NCI-H226 (cell line): Measurements from ENCODE around the gene ECE1.

ENCODE experiments used
- DNase-seq: peaks from one replicate; pipeline ENCODE4 v3.0.0-alpha.2; 2015

ECE1 gene

DNA sequence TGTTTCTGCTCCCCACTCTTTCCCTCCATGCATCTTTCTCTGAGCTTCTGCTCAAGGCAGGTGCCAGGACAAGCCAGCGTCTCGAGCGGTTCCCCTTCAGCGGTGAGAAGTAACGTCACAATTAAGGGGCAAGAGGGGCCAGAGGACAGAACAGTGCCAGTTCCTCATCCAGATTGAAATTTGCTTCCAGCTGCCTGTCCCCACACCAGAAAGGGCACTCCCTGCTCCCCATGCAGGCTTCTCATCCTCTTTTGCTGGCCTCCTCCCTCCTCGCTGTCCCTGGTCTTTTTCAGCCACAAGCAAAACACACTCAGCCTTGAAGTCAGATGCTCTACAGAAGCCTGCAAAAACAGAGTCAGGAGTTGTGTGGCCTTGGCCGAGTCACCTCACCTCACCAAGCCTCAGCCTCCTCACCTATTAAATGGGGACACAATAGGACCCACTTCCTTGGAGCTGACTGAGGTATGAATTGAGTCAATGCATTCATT lies 35.0 kb upstream of the ECE1 start:
- no peak for DNase-seq

DNA sequence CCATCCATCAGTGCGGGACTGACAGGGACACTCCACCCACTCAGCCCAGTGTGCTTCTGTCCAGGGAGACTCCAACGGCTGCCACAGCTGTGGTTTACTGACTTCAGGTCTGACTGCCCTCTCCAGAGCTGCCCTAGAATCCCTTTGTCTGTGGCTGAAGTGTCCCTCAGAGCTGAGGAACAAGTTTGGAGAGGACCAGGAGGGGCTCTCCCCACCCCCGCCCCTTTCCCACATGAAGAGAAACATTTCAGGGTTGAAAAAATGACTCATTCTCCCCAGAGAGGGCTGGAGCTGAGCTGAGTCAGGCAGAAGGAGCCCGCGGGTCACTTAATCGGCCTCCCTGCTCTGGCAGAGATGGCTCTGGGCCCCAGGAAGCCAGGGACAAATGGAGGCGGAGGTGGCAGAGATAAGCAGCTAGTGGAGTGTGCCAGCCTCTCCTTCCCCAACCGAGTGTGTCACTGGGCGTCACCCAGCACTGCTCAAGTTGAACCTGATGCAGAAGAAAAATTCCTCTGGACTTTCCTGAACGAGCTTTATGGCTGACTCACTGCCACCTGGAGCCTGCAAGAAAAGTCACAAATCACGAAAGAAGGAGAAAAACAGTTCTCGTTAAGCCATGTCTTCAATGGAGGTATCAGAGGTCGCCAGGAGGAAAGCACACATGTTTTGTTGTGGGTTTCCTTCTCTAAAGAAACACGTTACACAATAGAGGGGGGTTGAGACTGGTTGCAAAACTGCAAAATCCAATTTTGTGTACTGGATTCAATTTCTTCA lies 34.3 kb upstream of the ECE1 start:
- DNase-seq, result peak; percentile 67

DNA sequence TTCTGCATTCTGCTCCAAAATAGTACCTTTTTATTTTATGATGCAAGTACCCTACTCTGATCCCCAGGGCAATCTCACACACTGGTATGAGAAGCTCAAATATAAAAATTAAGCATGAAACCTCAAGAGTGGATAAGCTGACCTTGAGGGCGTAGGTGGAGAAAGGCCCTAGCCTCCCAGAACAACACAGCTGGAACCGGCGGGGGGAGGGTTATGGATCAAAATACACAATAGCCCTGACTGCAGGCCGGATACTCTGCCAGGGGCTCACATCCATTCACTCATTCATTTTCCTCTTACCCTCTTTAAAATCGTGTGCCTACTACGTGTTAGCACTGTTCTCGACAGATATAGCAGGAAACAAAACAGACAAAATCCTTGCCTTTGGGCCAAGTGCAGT lies 32.8 kb upstream of the ECE1 start:
- DNase-seq, result no peak

DNA sequence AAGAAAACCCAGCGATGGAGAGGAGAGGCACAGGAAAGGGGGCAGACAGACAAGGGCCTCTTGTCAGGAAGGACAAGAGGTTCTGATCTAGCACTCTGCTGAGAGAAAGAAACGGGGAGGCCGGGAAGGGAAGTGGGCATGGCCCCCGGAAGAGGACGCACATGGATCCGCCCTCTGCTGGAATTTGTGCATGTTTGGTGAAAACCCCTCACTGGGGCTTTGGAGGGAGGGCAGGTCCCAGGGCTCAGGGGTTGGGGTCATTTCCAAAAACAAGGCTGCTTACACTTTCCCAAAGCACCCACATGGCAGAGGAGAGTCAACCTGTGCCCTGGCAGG lies 32.4 kb upstream of the ECE1 start:
- no peak for DNase-seq

DNA sequence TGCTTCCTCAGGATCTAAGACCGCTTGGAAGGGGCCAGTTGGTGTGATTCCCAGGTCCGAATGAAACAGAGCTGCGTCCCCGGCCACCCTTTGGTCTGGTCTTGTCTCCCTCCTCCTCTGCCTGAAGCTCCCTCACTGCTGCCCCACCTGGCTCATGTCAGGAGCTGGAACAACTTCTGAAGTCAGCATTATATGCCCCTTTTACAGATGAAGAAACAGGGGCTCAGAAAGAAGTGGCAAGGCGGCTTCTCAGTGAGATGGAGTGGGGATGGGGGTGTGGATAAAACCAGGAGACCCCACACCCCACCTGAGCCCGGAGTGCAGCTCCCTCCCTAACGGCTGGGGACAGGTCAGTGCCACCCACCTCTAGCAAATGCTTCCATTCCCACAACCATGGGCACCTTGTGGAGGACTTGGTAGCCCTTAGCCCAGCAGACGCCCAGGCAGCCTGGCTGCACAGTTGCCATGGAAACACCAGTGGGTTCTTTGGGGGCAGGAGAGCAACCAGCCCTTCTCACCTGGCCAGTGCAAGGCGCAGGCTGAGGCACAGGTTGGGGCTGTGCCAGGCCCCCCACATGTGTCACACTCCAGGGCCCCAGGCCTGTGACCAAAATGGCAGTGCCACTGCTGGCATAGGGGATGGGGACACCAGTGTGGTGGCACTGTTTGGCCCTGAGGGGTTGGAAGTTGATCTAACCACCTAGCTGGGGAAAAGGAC lies 31.9 kb upstream of the ECE1 start:
- no peak for DNase-seq

DNA sequence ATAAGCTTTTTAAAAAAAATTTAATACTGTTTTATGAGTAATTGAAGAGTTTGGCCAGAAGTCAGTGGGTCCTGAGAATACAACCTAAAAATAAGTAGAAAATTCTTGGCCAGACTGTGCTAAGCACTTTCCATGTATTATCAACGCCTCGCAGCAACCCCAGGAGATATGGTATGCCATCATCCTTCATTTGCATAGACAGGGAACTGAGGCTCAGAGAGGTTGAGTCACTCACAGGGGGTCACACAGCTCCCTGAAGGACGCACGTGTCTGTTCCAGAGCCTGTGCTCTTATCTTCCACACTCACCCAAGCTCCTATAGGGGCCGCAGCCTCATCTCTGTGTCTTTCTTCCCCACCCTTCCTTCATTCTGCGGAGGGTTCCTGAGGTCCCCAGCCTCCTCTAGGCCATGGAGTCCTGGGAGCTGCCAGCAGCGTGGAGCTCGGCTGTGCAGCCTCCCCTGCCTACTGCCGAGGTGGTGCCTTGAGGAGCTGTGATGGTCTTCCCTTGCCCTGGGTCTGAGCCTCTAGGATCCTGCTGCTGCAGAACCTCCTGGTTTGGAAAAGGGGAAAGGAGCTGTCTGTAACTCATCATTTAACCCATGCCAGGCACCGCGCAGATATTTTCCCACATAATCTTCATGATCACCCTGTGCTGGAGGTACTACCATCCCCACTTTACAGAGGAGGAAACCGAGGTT lies 30.3 kb upstream of the ECE1 start:
- DNase-seq, result no peak

DNA sequence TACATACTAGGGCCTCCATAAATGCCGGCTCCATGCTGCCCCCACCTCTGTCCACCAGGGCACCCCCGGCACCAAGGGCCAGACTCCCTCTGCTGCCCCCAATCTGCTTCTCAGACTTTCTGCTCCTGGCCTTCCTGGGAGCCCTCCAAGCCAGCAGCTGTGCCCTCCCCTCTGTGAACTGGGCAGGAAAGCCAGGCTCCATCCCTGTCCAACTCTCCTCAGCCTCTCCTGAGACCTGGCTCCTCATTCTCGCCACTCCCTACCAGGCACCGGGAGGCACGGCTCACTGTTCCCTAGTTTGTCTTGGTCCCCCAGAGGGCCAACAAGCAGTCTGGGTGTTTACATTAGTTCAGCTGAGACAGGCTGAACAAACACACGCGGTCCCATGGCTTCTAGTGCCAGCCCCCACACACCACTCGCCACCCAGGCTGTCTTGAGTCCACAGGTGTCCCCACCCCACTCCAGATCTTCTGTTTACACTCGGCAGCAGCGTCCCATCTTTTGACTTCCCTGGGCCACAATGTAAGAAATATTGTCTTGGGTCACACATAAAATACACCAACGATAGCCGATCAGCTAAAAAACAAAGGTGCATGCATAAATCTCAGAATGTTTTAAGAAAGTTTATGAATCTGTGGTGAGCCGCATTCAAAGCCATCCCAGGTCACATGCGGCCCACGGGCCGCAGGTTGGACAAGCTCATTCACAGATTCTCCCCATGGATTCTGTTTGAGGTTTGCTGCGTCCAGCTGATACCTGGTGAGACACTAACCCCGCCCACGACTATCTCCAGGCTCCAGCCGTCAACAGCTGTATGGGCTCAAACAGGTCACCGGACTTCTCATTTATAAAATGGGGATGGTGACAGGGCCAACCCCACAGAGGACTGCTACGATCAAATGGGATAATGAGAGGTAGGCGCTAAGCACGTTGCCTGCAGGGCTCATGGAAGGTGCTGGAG lies 29.5 kb upstream of the ECE1 start:
- DNase-seq, result no peak

DNA sequence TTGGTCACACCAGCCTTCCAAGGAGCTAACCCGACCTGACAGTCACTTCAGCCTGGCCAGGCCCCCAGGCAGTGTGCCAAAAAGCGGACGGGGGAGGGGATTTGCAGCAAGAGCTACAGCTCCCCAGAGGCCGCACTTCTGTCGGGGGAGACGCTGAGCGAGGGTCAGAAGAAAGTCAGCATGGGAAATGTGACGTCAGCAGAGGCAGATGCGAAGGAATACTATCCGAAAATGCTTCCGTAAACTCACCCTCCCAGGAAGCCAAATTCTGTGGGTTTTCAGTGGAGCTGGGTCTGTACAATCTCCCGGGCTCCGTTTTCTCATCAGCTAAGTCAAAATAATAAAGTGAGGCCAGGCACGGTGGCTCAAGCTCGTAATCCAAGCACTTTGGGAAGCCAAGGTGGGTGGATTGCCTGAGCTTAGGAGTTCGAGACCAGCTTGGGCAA lies 28.5 kb upstream of the ECE1 start:
- DNase-seq, result no peak

DNA sequence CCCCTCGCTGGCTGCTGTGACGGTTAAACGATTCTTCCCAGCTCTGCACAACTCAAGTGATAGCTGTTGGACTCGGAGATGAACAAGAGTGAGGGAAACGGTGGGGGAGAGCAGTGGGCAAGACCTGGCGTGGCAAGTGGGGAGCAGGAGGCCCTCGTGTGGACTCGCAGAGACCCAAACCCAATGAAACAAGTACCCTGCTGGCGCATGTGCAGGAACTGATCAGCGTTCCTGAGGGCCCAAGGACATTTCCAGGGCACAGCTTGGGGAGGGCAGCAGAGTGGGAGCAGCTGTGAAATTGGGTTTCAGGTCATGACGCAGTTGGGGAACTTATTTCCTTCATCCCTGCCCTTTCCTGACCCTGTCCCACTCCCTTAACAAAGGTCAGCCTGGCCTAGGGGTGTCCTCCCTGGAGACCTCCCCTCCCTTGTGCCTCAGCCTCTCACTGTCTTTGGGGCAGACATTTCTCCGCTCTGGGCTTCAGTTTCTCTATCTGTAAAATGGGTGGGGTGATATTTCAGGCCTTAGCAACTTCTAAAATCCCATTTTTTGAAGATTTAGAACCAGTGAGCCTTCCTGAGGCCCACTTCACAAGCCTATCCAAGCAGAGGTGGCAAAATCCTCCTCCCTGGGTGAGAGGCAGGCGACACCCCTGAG lies 27.9 kb upstream of the ECE1 start:
- no peak for DNase-seq

DNA sequence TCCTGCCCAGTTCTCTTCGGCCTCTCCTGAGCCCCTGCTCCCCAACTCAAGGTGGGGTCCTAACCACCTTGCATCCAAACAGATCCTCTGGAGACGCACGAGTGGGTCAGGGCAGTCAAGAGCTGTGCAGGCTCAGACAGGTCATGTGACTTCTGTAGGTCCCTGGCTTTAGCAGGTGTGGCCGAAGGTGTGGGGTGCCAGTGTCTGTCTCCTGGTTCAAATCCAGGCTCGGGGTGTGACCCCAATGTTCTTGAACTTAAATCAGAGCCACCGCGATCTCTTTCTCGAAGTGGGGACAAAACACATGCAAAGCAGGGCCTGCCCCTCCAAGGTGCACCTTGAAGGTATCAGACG lies 27.4 kb upstream of the ECE1 start:
- no peak for DNase-seq

DNA sequence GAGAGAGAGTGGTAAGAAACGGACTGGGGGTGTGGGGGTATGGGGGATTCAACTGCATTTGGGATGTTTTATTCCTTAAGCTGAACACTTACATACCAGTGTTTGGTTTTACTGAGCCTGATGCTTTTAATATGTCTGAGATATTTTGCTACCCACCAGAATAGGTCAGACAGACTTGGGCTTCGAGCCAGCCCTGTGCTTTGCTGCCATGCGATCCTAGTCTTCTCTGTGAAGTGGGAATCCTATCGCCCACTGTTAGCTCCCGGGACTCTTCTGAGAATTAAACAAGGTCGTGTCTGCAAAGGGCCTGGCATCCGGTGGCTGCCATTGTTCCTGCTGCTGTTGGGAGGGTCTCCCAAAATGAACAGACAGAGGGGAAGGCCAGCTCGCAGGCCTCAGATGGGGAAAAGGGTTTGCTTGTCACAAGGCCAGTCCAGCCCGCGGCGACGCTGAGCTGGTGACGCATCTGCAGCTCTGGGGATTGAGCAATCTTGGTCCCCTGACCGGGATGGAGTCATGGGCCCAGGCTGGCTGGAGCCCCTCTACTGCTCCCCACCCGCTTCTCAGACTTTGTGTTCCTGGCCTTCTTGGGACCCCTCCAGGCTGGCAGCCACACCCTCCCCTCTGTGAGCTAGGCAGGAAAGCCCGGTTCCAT lies 26.9 kb upstream of the ECE1 start:
- no peak for DNase-seq

DNA sequence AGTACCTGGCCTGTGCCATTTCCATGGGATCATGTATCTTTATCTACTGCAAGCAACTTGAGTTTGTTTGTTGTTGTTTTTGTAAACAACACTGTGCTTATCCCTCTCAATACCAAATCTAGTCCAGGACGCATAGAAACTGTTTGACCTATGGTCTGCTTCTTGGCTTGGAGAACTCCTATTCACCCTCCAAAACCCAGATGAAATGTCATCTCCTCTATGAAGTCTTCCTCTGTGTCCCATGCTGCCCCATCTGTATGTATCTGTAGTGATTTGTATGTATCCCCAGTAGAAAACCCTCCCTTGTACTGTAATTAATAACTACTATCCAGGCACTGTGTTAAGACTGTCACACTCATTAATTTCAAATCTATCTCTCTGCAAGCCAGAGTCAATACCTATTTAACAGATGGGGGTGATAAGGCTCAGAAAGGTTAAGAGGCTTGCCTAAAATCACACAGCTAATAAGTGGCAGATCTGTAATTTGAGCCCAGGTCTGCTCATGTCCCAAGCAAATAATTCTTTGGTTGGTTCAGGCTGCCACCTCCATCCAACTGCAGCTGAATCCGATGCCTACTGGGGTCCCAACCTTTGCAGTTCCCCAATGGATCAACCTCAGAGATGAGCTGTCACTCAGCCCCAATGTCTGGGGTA lies 24.6 kb upstream of the ECE1 start:
- DNase-seq, result no peak

DNA sequence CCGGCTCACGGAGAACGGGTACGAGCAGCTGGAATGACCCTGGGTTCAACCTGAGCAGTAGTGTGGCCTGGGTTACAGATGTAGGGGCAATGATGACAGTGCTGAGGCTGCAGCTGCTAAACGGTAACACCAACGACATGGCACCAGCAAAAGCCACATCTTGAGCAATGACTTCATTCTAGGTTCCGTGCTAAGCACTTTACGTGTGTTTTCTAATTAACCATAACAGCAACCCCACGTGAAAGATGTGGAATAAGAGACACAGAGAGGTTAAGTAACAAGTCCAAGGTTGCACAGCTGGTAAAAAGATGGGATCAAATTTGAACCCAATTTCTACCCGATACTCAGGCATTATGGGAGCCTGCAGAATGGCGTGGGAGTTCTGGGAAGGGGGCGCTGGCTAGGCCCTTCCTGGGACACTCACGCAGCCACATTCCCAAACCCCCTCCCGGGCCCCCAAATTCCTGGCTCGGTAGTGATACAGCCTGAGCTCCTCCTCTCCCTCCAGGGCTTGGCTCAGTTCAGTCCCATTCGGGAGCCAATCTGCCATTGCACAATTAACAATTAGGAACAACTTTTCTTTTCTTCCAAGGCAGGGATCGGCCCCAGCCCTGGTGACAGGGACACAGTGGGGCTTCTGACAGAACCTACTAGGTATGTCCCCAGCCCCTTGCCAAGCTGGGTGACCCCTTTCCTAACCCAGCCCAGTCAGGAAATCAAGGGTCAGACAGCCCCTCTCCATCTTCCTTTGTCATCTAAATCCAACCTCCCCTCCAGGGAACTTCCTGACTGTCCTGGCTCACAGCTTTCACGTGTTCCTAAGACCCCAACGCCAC lies 23.8 kb upstream of the ECE1 start:
- no peak for DNase-seq

DNA sequence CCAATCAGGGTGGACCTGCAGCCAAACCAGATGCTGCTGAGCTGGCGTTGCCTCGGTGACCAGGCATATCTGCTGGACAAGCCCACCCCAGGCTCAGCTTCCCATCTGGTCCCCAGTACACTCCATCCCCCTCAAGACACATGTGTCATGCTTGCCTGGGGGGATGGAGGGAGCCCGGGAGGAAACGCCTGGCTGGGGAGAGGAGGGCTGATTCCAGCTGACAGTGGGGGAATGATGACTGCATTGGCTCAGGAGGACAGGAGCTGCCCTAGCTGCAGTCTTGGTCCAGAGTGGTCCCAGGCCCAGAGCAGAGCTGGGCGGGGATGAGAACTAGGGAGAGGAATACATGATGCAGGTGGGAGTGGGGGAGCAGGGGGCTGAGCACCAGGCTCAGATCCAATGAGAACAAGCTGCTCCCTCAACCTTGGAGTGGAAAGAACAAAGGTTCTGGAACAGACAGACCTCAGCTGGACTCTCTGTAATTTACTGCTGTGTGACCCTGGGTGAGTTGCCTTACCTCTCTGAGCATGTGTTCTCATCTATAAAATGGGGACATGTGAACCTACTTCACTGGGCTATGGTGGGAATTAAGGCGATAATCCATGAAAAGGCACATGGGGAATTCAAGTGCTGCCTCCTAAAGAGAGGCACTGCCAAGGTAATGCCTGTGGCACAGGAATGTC lies 23.1 kb upstream of the ECE1 start:
- peak; percentile 30 for DNase-seq

DNA sequence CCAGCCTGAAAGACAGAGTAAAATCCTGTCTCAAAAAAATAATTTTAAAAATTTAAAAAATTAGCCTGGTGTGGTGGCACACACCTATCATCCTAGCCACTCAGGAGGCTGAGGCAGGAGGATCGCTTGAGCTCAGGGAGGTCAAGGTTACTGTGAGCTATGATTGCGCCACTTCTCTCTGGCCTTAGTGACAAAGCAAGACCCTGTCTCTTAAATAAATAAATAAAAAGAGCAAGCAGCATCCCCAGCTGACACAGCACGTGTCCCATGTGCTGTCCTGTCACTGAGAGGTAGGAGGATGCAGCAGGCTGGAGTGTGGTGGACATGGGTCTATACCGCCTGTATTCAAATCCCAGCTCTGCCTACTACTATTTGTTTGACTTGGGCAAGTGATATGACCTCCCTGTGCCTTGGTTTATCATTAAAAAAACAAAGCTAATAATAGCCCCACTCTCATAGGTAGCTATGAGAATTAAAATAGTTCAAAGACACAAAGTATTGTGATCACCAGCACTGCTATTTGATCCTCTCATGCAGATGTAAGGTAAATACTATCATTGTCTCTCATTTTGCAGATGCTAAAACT lies 22.2 kb upstream of the ECE1 start:
- DNase-seq, result no peak

DNA sequence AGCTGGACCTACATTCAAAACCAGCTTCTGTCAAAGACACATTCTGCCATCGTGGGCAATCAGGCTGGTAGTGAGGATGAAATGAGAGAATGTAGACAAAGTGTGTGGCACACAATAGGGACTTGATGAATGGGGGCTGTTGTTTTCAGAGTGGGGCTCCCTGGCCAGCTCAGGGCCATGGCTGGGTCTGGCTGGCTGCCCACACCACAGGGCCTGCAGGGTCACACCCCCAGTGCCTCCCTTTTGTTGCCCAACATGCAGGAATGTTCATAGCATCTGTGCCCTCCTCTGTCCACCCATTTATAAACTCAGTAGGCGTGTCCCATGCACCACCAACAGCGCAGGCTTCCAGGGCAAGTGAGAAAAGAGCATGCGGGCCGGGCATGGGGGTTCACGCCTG lies 20.8 kb upstream of the ECE1 start:
- no peak for DNase-seq

DNA sequence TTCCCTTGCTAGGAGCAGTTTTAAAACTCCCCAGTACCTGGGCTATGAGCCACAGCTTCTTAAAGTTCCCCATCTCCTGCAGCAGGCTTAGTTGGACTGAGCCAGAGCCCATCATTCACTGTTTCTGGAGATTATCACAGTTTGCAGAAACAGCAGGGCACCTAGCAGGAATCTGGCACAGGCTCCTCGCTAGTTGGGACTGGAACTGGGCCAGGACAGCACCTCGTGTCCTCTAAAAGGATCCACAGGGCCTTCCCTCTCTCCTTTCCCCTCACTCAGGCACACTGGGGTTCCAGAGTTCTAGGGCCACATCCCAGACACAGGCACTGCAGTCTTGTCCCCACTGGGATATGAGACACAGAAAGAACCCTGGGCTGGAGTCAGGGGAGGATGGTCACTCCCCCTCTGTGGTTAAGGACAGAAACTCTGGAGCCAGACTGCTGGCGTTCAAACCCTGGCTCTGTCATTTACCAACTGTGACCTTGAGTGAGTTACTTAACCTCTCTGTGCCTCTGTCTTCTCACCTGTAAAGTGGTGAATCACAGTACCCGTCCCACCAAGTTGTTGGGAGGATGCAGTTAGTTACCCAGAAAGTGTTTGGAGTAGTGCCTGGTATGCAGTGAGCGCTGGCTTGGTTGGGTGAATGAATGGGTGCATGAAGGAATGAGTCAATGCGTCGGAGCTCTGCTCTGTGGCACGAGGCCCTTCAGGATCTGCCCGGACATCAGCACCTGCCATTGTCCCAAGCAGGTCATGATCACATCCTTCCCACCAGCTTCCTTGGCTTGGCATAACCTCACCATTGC lies 18.8 kb upstream of the ECE1 start:
- DNase-seq, result peak; percentile 34

DNA sequence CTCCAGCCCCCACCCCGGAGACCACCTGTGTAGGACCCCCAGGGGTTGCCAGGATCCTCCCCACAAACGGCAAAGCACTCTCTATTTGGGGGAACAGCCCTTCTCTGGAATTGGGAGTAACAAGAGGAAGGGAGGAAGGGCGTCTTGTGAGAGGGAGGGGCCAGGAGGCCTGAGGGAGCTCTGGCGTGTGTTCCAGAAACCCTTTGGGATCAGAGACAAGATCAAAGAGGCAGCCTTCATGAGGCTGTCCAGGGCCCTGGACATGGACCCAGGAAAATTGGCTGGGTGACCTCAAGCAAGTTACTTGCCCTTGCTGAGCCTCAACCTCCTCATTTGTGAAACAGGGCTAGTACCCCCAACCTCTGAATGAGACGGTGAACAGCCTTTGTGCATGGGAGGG lies 18.1 kb upstream of the ECE1 start:
- DNase-seq, result no peak
